GM23338 (cell line): ENCODE data around the gene PAPPA. TPM values are rescaled to one million over a fixed set of nuclear protein-coding genes. Genes with fewer than 3 reads are reported as not detected.

Experiments used
- ATAC-seq: fragments of 200-7000 bp; cut with Tn5 transposase; 3 replicates; pipeline ENCODE4 v1.9.1; 2020
- DNase-seq: peaks from one replicate; pipeline ENCODE4 v3.0.0-alpha.2; 2015; ENCODE audit warnings: low spot score
- H2AFZ ChIP-seq: fragments of 200-600 bp; sonication (generic); 2 replicates; pipeline ENCODE4 v1.8.0; 2016; ENCODE audit warnings: antibody characterized with exemption, mild to moderate bottlenecking, moderate library complexity
- H3F3A ChIP-seq: fragments of 200-600 bp; sonication (generic); replicated peaks from 2 replicates; pipeline ENCODE4 v1.8.0; 2017; ENCODE audit warnings: antibody characterized with exemption, mixed run types, low read depth
- H3K27ac ChIP-seq: fragments of 200-600 bp; sonication (generic); 2 replicates; pipeline ENCODE4 v1.6.1; 2016; ENCODE audit warnings: low read depth
- H3K27me3 ChIP-seq: fragments of 200-600 bp; sonication (generic); 2 replicates; pipeline ENCODE4 v1.8.0; 2016; ENCODE audit warnings: mild to moderate bottlenecking, mixed run types, moderate library complexity; ENCODE audit not compliant: insufficient read depth
- H3K36me3 ChIP-seq: fragments of 200-600 bp; sonication (generic); 2 replicates; pipeline ENCODE4 v1.8.0; 2016; ENCODE audit warnings: mild to moderate bottlenecking; ENCODE audit not compliant: insufficient read depth
- H3K4me1 ChIP-seq: fragments of 200-600 bp; sonication (generic); 2 replicates; pipeline ENCODE4 v1.8.0; 2016; ENCODE audit warnings: mild to moderate bottlenecking, moderate library complexity; ENCODE audit not compliant: insufficient read depth
- H3K4me2 ChIP-seq: fragments of 200-600 bp; sonication (generic); 2 replicates; pipeline ENCODE4 v1.7.1; 2017; ENCODE audit warnings: mixed run types
- H3K4me3 ChIP-seq: fragments of 200-600 bp; sonication (generic); 2 replicates; pipeline ENCODE4 v1.6.1; 2016; ENCODE audit warnings: mixed run types
- H3K79me2 ChIP-seq: fragments of 200-600 bp; sonication (generic); replicated peaks from 2 replicates; pipeline ENCODE4 v1.8.0; 2017; ENCODE audit warnings: mild to moderate bottlenecking; ENCODE audit not compliant: insufficient read depth
- H3K9me2 ChIP-seq: fragments of 200-600 bp; sonication (generic); 2 replicates; pipeline ENCODE4 v1.8.0; 2017; ENCODE audit not compliant: insufficient read depth
- H4K20me1 ChIP-seq: fragments of 200-600 bp; sonication (generic); replicated peaks from 2 replicates; pipeline ENCODE4 v1.8.0; 2017; ENCODE audit warnings: mild to moderate bottlenecking; ENCODE audit not compliant: insufficient read depth
- H3K27ac Mint-ChIP-seq: 2 replicates; pipeline ENCODE4 v1.8.0; 2020; ENCODE audit warnings: inconsistent platforms, mild to moderate bottlenecking, moderate library complexity, mixed read lengths
- H3K27me3 Mint-ChIP-seq: 3 replicates; pipeline ENCODE4 v1.8.0; 2022; ENCODE audit warnings: low read depth, mild to moderate bottlenecking, moderate library complexity, mixed read lengths, inconsistent platforms; ENCODE audit not compliant: insufficient read depth, poor library complexity
- H3K36me3 Mint-ChIP-seq: 3 replicates; pipeline ENCODE4 v1.8.0; 2021; ENCODE audit warnings: low read depth, mild to moderate bottlenecking, inconsistent platforms, moderate library complexity, mixed read lengths
- H3K4me1 Mint-ChIP-seq: 3 replicates; pipeline ENCODE4 v1.8.0; 2020; ENCODE audit warnings: mild to moderate bottlenecking, inconsistent platforms, mixed read lengths
- H3K4me3 Mint-ChIP-seq: 3 replicates; pipeline ENCODE4 v1.8.0; 2021; ENCODE audit warnings: moderate library complexity, mild to moderate bottlenecking, inconsistent platforms, mixed read lengths
- H3K9me3 Mint-ChIP-seq: 3 replicates; pipeline ENCODE4 v1.8.0; 2020; ENCODE audit warnings: moderate library complexity, mild to moderate bottlenecking, inconsistent platforms, mixed read lengths
- CREB1 ChIP-seq: fragments of 250-450 bp; sonication (Bioruptor Pico); IDR thresholded peaks from 2 replicates; pipeline ENCODE4 v1.5.0; 2020; ENCODE audit warnings: low read depth, mild to moderate bottlenecking, moderate library complexity
- EZH2phosphoT487 ChIP-seq: fragments of 200-600 bp; sonication (generic); IDR thresholded peaks from one replicate; pipeline ENCODE4 v1.8.1; 2018; ENCODE audit warnings: antibody characterized with exemption; ENCODE audit not compliant: unreplicated experiment
- NANOG ChIP-seq: IDR thresholded peaks from 2 replicates; pipeline ENCODE4 v1.6.1; 2016; ENCODE audit warnings: antibody characterized with exemption, borderline replicate concordance
- POLR2AphosphoS5 ChIP-seq: IDR thresholded peaks from 2 replicates; pipeline ENCODE4 v1.6.1; 2016; ENCODE audit warnings: antibody characterized with exemption, low read depth
- STAT1 ChIP-seq: IDR thresholded peaks from one replicate; pipeline ENCODE4 v1.6.1; 2016; ENCODE audit warnings: antibody characterized with exemption; ENCODE audit not compliant: unreplicated experiment
- ZNF114 ChIP-seq: fragments of 250-450 bp; sonication (Bioruptor Pico); IDR thresholded peaks from 2 replicates; pipeline ENCODE4 v1.5.0; 2020; ENCODE audit warnings: mild to moderate bottlenecking, moderate library complexity
- ZNF331 ChIP-seq: fragments of 250-450 bp; sonication (Bioruptor Pico); IDR thresholded peaks from 2 replicates; pipeline ENCODE4 v1.5.0; 2020; ENCODE audit warnings: low read depth, mild to moderate bottlenecking, moderate library complexity
- polyA plus RNA-seq: library from polyadenylated mRNA; unstranded; fragments of >200 nt; fragmentation: Nextera tagmentation; extraction: Ambion mirVana; gene quantifications from 2 replicates; pipeline ENCODE4 v1.2.1, GENCODE V29; 2016
- total RNA-seq: library from RNA; depleted of rRNA; stranded (reverse); fragments of >200 nt; shearing (Covaris generic); gene quantifications from 2 replicates; pipeline ENCODE4 v1.2.3, GENCODE V29; 2014
- TF ChIP-seq, protein P1 (sequence below): IDR thresholded peaks from one replicate; pipeline ENCODE4 v1.6.1; 2018; ENCODE audit warnings: antibody characterized with exemption; ENCODE audit not compliant: unreplicated experiment
- TF ChIP-seq, protein P2 (sequence below), 2 experiments: fragments of 200-600 bp in 1 of 2; sonication (generic) in 1 of 2; conservative IDR thresholded peaks; 2 replicates each; pipeline versions ENCODE4 v1.5.1 to v1.6.1; 2016 to 2017; ENCODE audit warnings: antibody characterized with exemption in 2 of 2, low read depth in 2 of 2, mild to moderate bottlenecking in 2 of 2, moderate library complexity in 1 of 2
- TF ChIP-seq, protein P3 (sequence below): IDR thresholded peaks from 2 replicates; pipeline ENCODE4 v1.6.1; 2016; ENCODE audit warnings: antibody characterized with exemption
- TF ChIP-seq, protein P4 (sequence below): fragments of 250-450 bp; sonication (Bioruptor Pico); IDR thresholded peaks from 2 replicates; pipeline ENCODE4 v1.5.0; 2020; ENCODE audit warnings: mild to moderate bottlenecking, moderate library complexity

The PAPPA gene
- total and polyA plus RNA-seq, 2 experiments from 2014 or later, result 0.38 to 0.66 TPM

DNA sequence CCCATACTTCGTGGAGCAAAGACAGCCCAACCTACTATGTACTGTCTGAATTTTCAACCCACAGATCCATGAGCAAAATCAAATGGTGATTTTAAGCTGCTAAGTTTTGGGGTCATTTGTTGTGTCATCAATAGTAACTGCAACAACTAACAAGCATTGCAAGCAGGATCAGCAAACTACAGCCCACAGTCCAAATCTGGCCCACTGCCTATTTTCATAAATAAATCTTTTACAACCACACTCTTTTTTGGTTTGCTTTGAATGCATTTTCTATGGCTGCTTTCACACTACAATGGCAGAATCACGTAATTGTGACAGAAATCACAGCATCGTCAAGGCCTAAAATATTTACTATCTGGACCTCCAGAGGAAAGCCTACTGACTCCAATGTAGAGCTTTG, 296.4 kb downstream of the PAPPA start (continued):
- TF ChIP-seq, protein P1, sequence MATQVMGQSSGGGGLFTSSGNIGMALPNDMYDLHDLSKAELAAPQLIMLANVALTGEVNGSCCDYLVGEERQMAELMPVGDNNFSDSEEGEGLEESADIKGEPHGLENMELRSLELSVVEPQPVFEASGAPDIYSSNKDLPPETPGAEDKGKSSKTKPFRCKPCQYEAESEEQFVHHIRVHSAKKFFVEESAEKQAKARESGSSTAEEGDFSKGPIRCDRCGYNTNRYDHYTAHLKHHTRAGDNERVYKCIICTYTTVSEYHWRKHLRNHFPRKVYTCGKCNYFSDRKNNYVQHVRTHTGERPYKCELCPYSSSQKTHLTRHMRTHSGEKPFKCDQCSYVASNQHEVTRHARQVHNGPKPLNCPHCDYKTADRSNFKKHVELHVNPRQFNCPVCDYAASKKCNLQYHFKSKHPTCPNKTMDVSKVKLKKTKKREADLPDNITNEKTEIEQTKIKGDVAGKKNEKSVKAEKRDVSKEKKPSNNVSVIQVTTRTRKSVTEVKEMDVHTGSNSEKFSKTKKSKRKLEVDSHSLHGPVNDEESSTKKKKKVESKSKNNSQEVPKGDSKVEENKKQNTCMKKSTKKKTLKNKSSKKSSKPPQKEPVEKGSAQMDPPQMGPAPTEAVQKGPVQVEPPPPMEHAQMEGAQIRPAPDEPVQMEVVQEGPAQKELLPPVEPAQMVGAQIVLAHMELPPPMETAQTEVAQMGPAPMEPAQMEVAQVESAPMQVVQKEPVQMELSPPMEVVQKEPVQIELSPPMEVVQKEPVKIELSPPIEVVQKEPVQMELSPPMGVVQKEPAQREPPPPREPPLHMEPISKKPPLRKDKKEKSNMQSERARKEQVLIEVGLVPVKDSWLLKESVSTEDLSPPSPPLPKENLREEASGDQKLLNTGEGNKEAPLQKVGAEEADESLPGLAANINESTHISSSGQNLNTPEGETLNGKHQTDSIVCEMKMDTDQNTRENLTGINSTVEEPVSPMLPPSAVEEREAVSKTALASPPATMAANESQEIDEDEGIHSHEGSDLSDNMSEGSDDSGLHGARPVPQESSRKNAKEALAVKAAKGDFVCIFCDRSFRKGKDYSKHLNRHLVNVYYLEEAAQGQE, result no peak

DNA sequence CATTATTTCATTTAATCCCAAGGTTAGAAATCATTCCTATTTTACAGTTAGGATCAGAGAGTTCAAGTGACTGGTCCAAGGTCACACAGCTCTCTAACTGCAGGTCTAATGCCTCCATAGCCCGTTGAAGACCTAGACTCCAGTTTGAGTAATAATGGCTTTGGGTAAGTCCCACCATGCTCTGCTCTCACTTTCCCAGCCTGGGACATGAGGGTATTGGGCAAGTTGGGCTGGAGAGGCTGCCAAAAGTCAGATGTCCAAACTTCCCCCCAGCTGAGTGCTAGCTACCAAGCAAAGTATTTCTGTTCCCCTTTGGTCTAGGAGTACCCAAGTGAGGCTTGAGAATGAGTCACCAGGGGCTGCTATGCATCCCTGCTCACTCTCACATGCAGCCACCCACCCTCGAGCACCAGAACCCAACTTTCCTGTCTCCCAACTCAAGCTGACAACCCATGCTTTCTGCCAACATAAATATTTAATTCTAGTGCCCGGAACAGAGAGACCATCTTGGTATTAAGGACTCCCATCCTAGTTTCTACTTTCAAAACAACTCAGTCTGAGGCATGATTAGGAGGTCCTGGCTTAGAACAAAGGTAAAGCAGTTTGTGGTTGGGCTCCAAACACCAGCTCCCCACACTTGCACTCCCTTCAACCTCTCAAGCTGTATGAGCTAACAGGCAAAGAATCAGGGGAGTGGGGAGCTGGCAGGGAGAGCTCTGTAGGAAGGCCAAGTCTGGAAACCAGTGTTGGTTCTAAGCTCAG, 297.0 kb downstream of the PAPPA start:
- peak; percentile 46 for ATAC-seq
- TF ChIP-seq POLR2AphosphoS5, result no peak
- TF ChIP-seq, protein P2, sequence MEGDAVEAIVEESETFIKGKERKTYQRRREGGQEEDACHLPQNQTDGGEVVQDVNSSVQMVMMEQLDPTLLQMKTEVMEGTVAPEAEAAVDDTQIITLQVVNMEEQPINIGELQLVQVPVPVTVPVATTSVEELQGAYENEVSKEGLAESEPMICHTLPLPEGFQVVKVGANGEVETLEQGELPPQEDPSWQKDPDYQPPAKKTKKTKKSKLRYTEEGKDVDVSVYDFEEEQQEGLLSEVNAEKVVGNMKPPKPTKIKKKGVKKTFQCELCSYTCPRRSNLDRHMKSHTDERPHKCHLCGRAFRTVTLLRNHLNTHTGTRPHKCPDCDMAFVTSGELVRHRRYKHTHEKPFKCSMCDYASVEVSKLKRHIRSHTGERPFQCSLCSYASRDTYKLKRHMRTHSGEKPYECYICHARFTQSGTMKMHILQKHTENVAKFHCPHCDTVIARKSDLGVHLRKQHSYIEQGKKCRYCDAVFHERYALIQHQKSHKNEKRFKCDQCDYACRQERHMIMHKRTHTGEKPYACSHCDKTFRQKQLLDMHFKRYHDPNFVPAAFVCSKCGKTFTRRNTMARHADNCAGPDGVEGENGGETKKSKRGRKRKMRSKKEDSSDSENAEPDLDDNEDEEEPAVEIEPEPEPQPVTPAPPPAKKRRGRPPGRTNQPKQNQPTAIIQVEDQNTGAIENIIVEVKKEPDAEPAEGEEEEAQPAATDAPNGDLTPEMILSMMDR (conservative IDR thresholded peaks at IDR 0.05; ENCODE audit: low read depth in 2 of 2), result no peak
- TF ChIP-seq CREB1, result no peak
- TF ChIP-seq, protein P3, sequence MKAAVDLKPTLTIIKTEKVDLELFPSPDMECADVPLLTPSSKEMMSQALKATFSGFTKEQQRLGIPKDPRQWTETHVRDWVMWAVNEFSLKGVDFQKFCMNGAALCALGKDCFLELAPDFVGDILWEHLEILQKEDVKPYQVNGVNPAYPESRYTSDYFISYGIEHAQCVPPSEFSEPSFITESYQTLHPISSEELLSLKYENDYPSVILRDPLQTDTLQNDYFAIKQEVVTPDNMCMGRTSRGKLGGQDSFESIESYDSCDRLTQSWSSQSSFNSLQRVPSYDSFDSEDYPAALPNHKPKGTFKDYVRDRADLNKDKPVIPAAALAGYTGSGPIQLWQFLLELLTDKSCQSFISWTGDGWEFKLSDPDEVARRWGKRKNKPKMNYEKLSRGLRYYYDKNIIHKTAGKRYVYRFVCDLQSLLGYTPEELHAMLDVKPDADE, result no peak
- TF ChIP-seq EZH2phosphoT487, result no peak
- TF ChIP-seq, protein P4, sequence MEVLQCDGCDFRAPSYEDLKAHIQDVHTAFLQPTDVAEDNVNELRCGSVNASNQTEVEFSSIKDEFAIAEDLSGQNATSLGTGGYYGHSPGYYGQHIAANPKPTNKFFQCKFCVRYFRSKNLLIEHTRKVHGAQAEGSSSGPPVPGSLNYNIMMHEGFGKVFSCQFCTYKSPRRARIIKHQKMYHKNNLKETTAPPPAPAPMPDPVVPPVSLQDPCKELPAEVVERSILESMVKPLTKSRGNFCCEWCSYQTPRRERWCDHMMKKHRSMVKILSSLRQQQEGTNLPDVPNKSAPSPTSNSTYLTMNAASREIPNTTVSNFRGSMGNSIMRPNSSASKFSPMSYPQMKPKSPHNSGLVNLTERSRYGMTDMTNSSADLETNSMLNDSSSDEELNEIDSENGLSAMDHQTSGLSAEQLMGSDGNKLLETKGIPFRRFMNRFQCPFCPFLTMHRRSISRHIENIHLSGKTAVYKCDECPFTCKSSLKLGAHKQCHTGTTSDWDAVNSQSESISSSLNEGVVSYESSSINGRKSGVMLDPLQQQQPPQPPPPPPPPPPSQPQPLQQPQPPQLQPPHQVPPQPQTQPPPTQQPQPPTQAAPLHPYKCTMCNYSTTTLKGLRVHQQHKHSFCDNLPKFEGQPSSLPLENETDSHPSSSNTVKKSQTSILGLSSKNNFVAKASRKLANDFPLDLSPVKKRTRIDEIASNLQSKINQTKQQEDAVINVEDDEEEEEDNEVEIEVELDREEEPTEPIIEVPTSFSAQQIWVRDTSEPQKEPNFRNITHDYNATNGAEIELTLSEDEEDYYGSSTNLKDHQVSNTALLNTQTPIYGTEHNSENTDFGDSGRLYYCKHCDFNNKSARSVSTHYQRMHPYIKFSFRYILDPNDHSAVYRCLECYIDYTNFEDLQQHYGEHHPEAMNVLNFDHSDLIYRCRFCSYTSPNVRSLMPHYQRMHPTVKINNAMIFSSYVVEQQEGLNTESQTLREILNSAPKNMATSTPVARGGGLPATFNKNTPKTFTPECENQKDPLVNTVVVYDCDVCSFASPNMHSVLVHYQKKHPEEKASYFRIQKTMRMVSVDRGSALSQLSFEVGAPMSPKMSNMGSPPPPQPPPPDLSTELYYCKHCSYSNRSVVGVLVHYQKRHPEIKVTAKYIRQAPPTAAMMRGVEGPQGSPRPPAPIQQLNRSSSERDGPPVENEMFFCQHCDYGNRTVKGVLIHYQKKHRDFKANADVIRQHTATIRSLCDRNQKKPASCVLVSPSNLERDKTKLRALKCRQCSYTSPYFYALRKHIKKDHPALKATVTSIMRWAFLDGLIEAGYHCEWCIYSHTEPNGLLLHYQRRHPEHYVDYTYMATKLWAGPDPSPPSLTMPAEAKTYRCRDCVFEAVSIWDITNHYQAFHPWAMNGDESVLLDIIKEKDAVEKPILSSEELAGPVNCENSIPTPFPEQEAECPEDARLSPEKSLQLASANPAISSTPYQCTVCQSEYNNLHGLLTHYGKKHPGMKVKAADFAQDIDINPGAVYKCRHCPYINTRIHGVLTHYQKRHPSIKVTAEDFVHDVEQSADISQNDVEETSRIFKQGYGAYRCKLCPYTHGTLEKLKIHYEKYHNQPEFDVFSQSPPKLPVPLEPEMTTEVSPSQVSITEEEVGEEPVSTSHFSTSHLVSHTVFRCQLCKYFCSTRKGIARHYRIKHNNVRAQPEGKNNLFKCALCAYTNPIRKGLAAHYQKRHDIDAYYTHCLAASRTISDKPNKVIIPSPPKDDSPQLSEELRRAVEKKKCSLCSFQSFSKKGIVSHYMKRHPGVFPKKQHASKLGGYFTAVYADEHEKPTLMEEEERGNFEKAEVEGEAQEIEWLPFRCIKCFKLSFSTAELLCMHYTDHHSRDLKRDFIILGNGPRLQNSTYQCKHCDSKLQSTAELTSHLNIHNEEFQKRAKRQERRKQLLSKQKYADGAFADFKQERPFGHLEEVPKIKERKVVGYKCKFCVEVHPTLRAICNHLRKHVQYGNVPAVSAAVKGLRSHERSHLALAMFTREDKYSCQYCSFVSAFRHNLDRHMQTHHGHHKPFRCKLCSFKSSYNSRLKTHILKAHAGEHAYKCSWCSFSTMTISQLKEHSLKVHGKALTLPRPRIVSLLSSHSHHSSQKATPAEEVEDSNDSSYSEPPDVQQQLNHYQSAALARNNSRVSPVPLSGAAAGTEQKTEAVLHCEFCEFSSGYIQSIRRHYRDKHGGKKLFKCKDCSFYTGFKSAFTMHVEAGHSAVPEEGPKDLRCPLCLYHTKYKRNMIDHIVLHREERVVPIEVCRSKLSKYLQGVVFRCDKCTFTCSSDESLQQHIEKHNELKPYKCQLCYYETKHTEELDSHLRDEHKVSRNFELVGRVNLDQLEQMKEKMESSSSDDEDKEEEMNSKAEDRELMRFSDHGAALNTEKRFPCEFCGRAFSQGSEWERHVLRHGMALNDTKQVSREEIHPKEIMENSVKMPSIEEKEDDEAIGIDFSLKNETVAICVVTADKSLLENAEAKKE (CRISPR knock-in tag), result no peak
- no peak for TF ChIP-seq NANOG
- TF ChIP-seq STAT1, result no peak
- no peak for TF ChIP-seq ZNF114 (CRISPR knock-in tag)
- no peak for TF ChIP-seq ZNF331 (CRISPR knock-in tag)

More for the DNA sequence above, 297.0 kb downstream of the PAPPA start:
- no peak overlapping the region for H3K4me2 ChIP-seq
- peaks cover 3% of the 10 kb centered on the region for H3K27me3 Mint-ChIP-seq
- H3K27ac Mint-ChIP-seq, result no peak overlapping the region
- H4K20me1 ChIP-seq, result no peaks in the 10 kb centered on the region
- no peaks in the 10 kb centered on the region for H3F3A ChIP-seq
- peaks cover 7% of the 10 kb centered on the region; the same call in 1 of the 2 replicates for H3K4me1 ChIP-seq
- no peaks in the 10 kb centered on the region for H3K79me2 ChIP-seq
- H2AFZ ChIP-seq, result no peak overlapping the region
- peaks cover 8% of the 10 kb centered on the region for H3K4me1 Mint-ChIP-seq
- H3K9me3 Mint-ChIP-seq, result peaks cover 2% of the 10 kb centered on the region; the same call in 2 of the 3 replicates
- no peaks in the 10 kb centered on the region for H3K36me3 ChIP-seq
- H3K4me3 Mint-ChIP-seq, result no peak overlapping the region
- peaks cover 3% of the 10 kb centered on the region; the same call in 2 of the 3 replicates for H3K36me3 Mint-ChIP-seq
- H3K9me2 ChIP-seq, result no peaks in the 10 kb centered on the region
- H3K27me3 ChIP-seq, result no peaks in the 10 kb centered on the region
- DNase-seq, result no peak
- H3K4me3 ChIP-seq, result no peak overlapping the region
- H3K27ac ChIP-seq, result no peak overlapping the region
